Measurements from ENCODE around the gene VPS29.

DNA sequence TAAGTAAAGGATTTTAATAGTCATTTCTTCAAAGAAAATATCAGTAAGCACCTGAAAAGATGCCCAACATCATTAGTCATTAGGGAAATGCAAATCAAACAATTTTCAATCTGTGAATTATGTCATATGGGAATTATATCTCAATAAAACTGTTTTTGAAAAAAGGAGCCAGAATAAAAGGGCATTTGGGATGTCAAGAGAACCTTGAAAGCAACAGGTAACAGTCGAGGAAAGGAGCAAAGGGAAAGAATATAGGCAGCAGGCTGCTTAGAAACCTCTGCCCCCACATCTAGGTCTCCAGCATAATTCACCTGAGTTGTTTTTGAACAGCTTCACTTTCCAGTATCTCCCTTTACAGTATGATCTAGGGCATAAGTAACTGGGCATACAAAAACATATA, 12.5 kb upstream of the VPS29 start:
- TF ChIP-seq, protein P1, sequence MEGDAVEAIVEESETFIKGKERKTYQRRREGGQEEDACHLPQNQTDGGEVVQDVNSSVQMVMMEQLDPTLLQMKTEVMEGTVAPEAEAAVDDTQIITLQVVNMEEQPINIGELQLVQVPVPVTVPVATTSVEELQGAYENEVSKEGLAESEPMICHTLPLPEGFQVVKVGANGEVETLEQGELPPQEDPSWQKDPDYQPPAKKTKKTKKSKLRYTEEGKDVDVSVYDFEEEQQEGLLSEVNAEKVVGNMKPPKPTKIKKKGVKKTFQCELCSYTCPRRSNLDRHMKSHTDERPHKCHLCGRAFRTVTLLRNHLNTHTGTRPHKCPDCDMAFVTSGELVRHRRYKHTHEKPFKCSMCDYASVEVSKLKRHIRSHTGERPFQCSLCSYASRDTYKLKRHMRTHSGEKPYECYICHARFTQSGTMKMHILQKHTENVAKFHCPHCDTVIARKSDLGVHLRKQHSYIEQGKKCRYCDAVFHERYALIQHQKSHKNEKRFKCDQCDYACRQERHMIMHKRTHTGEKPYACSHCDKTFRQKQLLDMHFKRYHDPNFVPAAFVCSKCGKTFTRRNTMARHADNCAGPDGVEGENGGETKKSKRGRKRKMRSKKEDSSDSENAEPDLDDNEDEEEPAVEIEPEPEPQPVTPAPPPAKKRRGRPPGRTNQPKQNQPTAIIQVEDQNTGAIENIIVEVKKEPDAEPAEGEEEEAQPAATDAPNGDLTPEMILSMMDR (IDR thresholded peaks at IDR 0.05) = no peak
- no peak for TF ChIP-seq POLR2AphosphoS5 (IDR thresholded peaks at IDR 0.05)

Measured in stomach (tissue), 4 donors.